KOPT-K1 (cell line): ENCODE measurements around the gene SLC25A45.

Experiments
- H3K27ac ChIP-seq: fragments of 200-600 bp; sonication (generic); 2 replicates; pipeline ENCODE4 v1.5.1; 2016; ENCODE audit warnings: antibody characterized with exemption, mild to moderate bottlenecking, low read depth, low read length; ENCODE audit not compliant: poor library complexity, severe bottlenecking
- H3K36me3 ChIP-seq: fragments of 200-600 bp; sonication (generic); 2 replicates; pipeline ENCODE4 v1.5.1; 2017; ENCODE audit warnings: antibody characterized with exemption, mild to moderate bottlenecking, low read length, moderate library complexity; ENCODE audit not compliant: insufficient read depth
- H3K9me3 ChIP-seq: fragments of 200-600 bp; sonication (generic); 2 replicates; pipeline ENCODE4 v1.5.1; 2017; ENCODE audit warnings: antibody characterized with exemption, low read length, mild to moderate bottlenecking; ENCODE audit not compliant: insufficient read depth, poor library complexity, severe bottlenecking

SLC25A45 gene

GRCh38 chr11:65401073-65401802, 18.8 kb upstream of the SLC25A45 start:
- Histone ChIP-seq H3K9me3 (no peaks in the 10 kb centered on the region), H3K36me3 (peaks cover 86% of the 10 kb centered on the region), H3K27ac (no peak overlapping the region)

GRCh38 chr11:65400307-65401072, 18.0 kb upstream of the SLC25A45 start:
- peaks cover 90% of the 10 kb centered on the region for H3K36me3 ChIP-seq
- no peak overlapping the region for H3K27ac ChIP-seq
- no peaks in the 10 kb centered on the region for H3K9me3 ChIP-seq

GRCh38 chr11:65399845-65400244, 17.4 kb upstream of the SLC25A45 start:
- H3K27ac ChIP-seq: no peak overlapping the region
- peaks cover 86% of the 10 kb centered on the region for H3K36me3 ChIP-seq
- no peaks in the 10 kb centered on the region for H3K9me3 ChIP-seq

- Histone ChIP-seq H3K9me3 (no peaks in the 10 kb centered on the region), H3K36me3 (peaks cover 86% of the 10 kb centered on the region), H3K27ac (no peak overlapping the region)
These were observed 16.8 kb upstream of the SLC25A45 start for GRCh38 chr11:65399249-65399648.

GRCh38 chr11:65398362-65398910, 16.0 kb upstream of the SLC25A45 start:
- H3K36me3 ChIP-seq: peaks cover 86% of the 10 kb centered on the region
- H3K9me3 ChIP-seq: no peaks in the 10 kb centered on the region
- no peak overlapping the region for H3K27ac ChIP-seq

GRCh38 chr11:65396769-65397745, 14.6 kb upstream of the SLC25A45 start:
- H3K36me3 ChIP-seq: peaks cover 92% of the 10 kb centered on the region
- H3K9me3 ChIP-seq: no peaks in the 10 kb centered on the region
- no peak overlapping the region for H3K27ac ChIP-seq

GRCh38 chr11:65395961-65396530, 13.6 kb upstream of the SLC25A45 start:
- H3K9me3 ChIP-seq: no peaks in the 10 kb centered on the region
- peaks cover 90% of the 10 kb centered on the region for H3K36me3 ChIP-seq
- no peak overlapping the region for H3K27ac ChIP-seq

- Histone ChIP-seq H3K27ac (no peak overlapping the region), H3K9me3 (no peaks in the 10 kb centered on the region), H3K36me3 (peaks cover 90% of the 10 kb centered on the region)
These were observed 11.7 kb upstream of the SLC25A45 start for GRCh38 chr11:65394125-65394536.

GRCh38 chr11:65393513-65394079, 11.2 kb upstream of the SLC25A45 start:
- Histone ChIP-seq H3K36me3 (peaks cover 90% of the 10 kb centered on the region), H3K27ac (no peak overlapping the region), H3K9me3 (no peaks in the 10 kb centered on the region)

GRCh38 chr11:65392899-65393298, 10.5 kb upstream of the SLC25A45 start:
- Histone ChIP-seq H3K9me3 (no peaks in the 10 kb centered on the region), H3K27ac (no peak overlapping the region), H3K36me3 (peaks cover 90% of the 10 kb centered on the region)

- Histone ChIP-seq H3K27ac (no peak overlapping the region), H3K36me3 (peaks cover 85% of the 10 kb centered on the region), H3K9me3 (no peaks in the 10 kb centered on the region)
These were observed 9.9 kb upstream of the SLC25A45 start for GRCh38 chr11:65392186-65392829.

GRCh38 chr11:65390996-65391395, 8.6 kb upstream of the SLC25A45 start:
- H3K9me3 ChIP-seq: no peaks in the 10 kb centered on the region
- H3K27ac ChIP-seq: no peak overlapping the region
- H3K36me3 ChIP-seq: peaks cover 72% of the 10 kb centered on the region

- H3K27ac ChIP-seq: peak overlapping the region; percentile 18
- peaks cover 67% of the 10 kb centered on the region for H3K36me3 ChIP-seq
- no peaks in the 10 kb centered on the region for H3K9me3 ChIP-seq
These were observed 7.9 kb upstream of the SLC25A45 start for GRCh38 chr11:65390099-65390941.
